HG03439 (cell line): ENCODE measurements around the gene PRTN3.

ENCODE experiments used
- ATAC-seq: cut with Tn5 transposase; IDR thresholded peaks from one replicate; pipeline ENCODE4 v1.9.1; 2021; ENCODE audit warnings: mild to moderate bottlenecking, moderate library complexity; ENCODE audit not compliant: unreplicated experiment

PRTN3 gene

GRCh38 chr19:896999-897398 is 56.2 kb downstream of the PRTN3 start:
- ATAC-seq = no peak

- ATAC-seq = no peak
Observed at GRCh38 chr19:897442-898039, 56.7 kb downstream of the PRTN3 start.
